Middle frontal gyrus (tissue), 1 donor: ENCODE results near the gene TSC2.

Source experiments
- DNase-seq: peaks from one replicate; pipeline ENCODE4 v3.0.0-alpha.2; 2015; ENCODE audit warnings: low spot score; ENCODE audit errors: extremely low spot score

TSC2 gene

DNA sequence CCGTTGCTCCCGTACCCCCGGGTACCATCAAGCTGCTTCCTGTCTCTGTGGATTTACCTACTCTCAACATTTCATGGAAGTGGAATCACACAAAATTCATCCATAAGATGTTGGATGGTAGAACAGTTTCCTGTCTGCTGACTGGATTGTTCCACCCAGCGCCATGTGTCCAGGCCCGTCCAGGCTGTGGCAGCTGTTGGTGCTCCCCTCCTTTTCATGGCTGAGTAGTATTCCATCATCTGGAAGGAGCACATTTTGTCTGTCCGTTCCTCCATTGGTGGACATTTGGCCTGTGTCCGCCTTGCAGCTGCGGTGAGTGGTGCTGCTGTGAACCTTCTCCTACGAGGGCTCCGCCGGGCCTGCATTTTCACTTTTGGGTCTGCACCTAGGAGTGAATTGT is 18.4 kb downstream of the TSC2 start:
- no peak for DNase-seq

DNA sequence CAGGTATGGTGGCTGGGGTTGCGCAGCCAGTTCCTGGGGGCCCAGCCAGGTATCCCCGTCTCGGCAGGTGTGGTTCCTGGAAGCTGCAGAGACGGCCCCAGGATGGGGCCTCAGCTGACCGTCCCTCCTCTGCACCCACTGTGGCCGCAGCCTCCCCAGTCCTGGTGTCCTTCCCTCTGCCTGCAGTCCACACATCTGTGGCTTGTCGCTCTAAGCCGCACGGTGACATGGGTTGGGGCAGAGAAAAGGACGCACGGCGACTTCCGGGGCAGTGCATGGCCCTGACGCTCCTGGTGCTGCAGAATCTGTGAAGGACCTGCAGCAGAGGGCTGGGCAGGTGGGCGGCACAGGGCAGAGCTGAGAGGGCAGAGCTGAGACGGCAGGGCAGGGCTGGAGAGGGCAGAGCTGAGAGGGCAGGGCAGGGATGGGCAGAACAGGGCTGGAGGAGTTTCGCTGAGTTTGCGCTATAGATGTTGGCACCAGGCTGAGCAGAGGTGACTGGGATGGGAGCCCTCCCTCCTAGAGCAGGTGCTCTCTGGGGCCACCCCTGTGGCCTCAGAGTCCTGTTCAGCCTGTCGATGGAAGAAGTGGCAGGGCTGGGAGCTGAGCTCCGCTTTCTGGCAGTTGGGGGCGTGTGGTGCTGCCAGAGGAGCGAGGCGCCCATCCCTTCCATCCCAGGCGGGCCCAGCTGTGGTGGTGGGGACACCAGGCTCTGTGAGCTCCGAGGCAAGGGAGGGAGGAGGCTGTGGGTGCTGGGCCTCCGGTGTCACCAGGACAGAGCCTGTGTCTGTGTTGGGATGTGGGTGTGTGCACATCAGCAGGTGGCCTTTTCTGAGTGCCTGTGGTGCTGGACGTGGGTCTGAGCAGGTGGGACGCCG is 23.0 kb downstream of the TSC2 start:
- DNase-seq: no peak

DNA sequence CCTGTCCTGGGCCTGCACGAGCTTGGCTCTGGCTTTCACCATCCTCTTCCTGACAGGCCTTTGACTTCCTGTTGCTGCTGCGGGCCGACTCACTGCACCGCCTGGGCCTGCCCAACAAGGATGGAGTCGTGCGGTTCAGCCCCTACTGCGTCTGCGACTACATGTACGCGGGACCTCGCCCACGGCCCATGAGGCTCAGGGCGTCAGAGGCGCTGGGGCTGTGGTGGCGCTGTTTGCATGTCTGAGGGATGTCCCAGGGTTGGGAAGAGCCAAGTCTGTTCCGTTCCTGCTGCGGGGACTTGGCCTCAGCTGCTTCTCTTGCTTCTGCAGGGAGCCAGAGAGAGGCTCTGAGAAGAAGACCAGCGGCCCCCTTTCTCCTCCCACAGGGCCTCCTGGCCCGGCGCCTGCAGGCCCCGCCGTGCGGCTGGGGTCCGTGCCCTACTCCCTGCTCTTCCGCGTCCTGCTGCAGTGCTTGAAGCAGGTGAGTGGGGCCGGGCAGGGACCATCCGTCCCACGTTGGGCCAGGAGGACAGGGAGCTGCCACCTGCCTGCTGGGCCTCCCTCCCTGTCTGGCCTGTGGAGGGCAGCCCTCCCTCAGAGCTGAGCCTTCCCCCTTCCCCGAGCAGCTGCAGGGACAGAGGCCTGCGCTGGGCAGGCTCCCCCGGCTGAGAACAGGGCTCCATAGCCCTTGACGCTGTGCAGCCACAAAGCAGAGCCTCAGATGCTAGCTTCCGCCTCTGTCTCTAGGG is 23.8 kb downstream of the TSC2 start:
- no peak for DNase-seq

DNA sequence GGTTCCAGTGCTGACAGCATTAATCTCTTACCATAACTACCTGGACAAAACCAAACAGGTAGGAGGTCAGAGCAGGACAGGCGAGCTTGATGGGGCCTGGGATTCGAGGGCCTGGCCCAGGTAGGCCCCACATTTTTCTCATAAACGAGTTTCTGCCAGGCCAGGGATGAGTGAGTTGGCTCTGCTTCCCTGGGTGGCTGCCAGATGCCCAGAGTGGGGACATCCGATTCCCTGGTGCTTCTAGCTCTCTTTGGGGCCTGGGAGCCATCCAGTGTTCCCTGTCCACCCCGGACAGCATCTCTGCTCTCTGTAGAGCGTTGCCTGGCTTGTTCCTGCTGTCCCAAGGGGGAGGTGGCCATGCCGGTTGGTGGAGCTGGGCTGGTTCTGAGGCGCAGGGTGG is 25.1 kb downstream of the TSC2 start:
- no peak for DNase-seq

DNA sequence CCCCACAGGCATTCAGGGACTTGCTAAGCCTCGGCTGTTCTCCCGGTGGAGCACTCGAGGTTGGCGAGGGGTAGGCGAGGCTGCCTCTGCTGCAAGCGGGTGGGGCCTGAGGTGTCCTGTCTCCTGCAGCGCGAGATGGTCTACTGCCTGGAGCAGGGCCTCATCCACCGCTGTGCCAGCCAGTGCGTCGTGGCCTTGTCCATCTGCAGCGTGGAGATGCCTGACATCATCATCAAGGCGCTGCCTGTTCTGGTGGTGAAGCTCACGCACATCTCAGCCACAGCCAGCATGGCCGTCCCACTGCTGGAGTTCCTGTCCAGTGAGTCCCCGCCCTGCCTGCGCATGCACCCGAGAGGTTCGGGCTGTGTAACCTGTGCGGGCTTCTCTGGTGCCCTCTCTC is 26.3 kb downstream of the TSC2 start:
- DNase-seq: no peak

DNA sequence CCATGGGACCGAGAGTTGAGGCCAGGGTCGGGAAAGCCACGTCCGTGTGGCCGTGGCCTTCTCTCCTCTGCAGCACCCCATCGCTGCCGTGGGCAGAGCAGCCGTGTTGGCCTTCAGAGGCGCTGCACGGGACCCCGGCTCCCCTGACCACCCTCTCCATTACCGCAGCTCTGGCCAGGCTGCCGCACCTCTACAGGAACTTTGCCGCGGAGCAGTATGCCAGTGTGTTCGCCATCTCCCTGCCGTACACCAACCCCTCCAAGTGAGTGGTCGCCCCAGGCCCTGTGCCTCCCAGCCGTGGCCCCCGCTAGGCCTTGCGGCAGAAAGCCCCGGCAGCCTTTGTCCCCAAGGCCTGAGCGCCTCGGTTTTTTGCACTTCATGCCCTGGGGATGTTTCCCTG is 27.8 kb downstream of the TSC2 start:
- DNase-seq: no peak

DNA sequence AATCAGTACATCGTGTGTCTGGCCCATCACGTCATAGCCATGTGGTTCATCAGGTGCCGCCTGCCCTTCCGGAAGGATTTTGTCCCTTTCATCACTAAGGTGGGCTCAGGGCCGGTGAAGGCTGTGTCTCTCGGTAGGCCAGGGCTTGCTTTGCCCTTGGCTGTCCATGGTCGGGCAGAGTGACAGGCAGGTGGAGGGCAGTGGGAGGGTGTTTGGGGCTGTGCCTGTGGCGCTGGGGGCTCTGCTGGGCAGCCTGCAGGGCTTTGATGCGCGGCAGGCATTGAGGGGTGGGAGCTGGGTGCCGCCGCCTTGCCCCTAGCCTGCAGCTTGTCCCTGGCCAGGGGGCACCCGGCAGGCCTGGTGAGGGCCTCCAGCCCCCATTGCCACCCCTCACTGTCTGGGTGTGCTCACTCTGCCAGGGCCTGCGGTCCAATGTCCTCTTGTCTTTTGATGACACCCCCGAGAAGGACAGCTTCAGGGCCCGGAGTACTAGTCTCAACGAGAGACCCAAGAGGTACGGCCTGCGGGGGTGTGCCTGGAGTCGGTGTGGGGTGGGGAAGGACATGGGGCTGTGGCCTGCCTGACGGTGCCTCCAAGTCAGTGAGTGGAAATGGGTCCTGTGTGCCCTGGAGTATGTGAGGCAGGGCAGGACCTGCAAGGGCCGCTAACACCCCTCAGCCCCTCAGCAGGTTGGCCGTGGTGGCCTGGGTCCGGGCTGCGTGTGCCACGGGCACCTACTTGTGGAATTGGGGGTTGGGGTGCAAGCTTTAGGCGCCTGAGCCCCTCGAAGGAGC is 28.5 kb downstream of the TSC2 start:
- no peak for DNase-seq

DNA sequence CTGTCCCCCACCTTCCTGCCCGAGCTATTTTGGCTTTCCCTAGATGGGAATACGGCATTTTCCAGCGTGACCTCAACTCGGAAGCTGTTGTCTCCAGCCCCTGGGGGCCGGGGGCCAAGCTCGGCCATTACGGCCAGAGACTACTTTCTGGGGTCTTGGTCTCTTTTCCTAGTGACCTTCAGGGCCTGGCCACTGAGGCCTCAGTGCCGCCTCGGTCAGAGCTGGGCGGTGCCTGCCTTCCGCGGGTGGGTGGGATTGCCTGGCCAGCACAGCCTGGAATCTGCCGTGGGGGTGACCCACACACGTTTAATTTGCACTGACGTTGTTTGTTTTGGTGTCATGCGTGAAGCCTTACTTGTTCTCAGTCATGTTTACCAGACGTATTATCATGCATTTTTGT is 29.2 kb downstream of the TSC2 start:
- DNase-seq: no peak

DNA sequence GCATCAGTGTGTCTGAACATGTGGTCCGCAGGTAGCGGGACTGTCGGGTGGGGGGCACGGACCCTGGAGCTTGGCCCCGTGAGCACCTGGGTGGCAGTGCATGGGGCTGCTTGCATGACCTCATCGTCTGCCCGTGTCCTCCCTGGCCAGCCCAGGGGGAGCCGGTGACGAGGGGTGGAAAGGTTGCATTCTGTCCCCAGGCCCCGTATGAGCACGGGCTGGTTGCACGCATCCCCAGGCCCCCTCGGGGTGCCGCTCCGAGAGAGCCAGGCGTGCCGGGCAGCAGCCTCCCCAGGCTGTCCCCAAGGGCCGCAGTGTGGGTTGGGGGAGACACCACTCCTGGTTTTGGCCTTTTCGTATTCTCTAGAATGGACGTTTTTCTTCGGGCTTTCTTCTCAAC is 29.9 kb downstream of the TSC2 start:
- DNase-seq: no peak

DNA sequence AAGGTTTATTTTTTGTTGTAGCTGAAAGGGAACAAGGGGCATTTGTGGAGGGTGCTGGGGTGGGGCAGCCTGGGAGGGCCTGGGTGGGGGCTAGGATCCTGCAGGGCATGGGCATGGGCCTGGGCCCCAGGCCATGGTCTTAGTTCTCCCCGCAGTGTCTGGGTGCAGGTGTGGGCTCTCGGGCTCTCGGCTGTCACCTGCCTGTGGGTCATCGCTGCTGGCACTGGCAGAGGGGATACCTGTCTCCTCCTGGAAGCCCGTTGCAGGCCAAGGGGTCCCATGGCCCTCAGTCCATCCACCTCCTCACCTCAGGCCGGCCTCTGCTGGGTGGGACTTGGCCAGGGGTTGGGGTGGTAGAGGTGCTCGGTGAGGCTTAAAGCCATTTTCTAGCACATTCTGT is 30.3 kb downstream of the TSC2 start:
- no peak for DNase-seq

DNA sequence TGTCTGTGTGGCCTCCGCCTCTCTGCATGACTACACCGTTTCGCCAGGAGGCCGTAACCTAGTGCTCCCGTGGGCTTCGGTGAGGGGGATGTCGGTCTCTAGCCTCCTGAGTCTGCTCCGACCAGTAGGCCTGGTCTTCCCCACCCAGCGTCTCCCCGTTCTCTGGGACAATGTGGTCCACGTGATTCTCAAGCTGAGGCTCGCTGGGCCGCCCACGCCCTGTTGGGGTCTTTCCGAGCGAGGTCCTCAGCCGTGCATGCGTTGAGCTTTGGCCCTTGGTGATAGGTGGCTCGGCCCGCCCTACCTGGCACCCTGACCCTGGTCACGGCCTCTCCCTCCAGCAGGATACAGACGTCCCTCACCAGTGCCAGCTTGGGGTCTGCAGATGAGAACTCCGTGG is 30.9 kb downstream of the TSC2 start:
- no peak for DNase-seq

DNA sequence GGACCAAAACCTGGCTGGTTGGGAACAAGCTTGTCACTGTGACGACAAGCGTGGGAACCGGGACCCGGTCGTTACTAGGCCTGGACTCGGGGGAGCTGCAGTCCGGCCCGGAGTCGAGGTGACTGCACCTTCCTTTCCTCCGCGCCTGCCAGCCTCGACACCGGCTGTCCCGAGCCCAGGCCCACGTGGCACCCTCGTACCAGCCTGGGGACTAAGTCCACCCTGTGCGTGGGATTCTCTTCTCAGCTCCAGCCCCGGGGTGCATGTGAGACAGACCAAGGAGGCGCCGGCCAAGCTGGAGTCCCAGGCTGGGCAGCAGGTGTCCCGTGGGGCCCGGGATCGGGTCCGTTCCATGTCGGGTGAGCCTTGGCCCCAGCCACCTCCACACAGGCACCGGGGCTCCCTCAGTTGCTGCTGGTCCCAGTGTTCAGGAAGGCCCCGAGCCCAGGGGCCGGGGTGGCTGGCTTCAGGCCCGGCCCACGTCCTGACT is 31.6 kb downstream of the TSC2 start:
- no peak for DNase-seq

DNA sequence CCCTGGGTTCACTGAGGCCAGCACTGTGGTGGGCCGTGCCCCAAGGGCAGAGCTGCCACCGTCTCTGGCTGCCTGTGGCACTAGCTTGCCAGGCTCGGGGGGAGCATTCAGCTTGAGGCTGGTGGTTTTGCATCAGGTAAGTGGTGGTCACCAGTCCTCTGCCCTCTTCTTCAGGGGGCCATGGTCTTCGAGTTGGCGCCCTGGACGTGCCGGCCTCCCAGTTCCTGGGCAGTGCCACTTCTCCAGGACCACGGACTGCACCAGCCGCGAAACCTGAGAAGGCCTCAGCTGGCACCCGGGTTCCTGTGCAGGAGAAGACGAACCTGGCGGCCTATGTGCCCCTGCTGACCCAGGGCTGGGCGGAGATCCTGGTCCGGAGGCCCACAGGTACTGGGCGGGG is 32.2 kb downstream of the TSC2 start:
- no peak for DNase-seq

DNA sequence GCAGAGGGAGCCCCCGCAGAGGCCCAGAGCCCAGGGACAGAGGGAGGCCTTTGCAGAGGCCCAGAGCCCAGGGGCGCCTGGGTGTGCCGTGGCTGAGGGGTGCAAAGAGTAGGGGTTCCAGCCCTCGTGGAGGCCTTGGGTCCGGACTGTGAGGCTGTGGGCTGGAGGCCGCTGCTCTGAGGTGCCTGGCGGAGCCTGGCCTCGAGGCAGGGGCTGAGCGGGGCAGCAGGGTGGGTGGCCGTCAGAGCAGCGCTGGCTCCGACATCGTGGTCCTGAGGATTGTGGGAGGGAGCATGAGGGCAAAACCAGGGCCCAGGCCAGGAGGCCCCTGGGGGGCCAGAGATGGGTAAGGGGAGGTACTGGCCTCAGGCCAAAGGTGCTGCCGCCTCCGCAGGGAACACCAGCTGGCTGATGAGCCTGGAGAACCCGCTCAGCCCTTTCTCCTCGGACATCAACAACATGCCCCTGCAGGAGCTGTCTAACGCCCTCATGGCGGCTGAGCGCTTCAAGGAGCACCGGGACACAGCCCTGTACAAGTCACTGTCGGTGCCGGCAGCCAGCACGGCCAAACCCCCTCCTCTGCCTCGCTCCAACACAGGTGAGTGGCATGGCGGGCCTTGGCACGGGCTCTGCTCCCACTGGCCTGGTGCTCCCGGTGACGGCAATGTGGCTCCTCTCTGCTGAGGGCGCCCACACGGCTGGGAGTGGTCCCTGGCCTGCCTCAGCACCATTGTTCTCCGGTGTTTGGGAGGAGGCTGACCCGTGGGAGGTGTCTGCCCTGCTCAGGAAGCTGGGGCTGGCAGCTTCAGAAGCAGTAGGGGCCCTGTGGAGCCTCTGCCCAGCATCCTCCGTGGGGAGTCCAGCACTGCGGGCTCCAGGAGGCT is 33.7 kb downstream of the TSC2 start:
- DNase-seq: no peak

DNA sequence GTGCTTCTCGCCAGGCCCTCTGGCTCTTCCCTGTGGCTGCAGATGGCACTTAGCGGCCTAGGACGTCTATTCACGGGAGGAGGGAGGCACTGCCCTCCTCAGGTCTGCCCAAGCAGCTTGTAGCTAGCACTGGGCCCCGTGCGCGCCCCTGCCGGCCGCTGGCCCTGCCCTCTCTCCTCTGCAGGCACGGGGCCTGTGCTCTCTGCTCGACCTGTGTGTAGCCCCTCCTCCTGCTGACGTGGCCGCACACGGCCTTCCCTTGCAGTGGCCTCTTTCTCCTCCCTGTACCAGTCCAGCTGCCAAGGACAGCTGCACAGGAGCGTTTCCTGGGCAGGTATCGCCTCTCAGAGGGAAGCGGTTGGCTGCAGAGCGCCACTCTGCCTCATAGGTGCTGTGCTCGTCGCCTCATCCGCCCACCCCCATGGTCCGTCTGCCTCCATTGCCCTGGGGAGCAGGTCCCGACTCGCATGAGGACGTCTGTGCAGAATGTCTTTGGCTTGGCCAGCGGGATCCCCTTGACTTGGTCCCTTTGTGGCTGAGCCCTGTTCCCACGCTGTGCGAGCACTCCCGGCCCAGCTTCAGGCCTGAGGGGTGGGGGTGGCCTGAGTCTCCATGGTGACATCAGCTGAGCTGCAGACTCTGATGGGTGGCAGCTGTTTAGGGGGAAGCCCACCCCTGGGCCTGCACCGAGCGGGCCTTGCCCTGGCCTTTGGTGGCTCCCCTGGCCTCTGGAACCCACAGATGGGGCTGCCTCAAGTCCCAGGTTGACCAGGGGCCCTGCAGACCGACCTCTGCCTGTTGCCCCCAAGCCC is 34.6 kb downstream of the TSC2 start:
- DNase-seq: no peak

DNA sequence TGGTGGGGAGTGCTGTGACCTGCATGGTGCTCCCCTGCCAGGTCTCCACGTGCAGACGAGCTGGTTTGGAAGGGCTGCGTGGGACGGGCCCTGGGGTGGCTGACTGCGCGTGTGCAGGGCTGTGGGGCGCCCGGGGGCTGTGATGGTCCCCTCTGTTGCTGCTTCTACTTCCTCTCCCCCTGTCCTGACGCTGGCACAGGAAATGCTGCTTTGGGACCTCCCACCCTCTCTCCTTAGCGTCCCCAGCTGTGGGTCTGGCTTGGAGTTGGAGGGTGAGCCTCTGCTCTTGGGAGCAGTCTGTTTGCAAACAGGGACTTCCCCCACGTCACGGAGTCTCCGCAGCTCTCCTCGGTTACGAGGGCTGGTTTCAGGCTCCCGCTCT is 35.2 kb downstream of the TSC2 start:
- no peak for DNase-seq

DNA sequence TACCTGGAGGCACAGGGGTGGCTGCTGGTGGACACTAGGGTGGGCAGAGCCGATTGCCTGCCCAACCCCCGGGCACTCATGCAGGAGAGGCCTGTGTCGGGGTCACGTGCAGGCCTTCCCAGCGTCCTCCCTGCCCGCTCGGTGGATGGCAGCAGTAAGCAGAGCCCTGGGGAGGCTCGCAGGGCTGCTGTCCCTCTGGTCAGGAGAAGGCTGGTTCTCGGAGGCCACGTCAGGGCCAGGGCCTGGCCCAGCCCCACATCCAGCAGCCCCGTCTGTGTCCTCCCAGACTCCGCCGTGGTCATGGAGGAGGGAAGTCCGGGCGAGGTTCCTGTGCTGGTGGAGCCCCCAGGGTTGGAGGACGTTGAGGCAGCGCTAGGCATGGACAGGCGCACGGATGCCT is 35.6 kb downstream of the TSC2 start:
- DNase-seq: no peak

DNA sequence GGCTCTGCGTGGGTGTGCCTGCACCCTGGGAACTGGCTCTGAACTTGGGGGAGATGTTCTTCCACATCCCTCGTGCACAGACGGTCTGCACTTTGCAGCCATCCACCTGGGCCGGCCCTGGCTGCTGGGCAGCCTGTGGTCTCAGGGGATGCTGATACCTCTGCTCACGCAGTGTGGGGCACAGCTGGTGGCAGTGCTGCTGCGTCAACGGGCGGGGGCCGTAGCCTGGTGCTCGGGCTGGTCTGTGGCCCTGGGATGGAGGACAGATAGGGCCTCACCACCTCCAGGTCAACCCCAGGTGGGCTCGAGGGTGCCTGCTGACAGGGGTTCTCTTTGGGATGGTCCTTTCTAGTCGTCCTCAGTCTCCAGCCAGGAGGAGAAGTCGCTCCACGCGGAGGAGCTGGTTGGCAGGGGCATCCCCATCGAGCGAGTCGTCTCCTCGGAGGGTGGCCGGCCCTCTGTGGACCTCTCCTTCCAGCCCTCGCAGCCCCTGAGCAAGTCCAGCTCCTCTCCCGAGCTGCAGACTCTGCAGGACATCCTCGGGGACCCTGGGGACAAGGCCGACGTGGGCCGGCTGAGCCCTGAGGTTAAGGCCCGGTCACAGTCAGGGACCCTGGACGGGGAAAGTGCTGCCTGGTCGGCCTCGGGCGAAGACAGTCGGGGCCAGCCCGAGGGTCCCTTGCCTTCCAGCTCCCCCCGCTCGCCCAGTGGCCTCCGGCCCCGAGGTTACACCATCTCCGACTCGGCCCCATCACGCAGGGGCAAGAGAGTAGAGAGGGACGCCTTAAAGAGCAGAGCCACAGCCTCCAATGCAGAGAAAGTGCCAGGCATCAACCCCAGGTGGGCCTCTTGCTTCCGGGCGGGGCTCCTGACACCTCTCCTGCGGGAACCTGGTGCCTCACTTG is 36.3 kb downstream of the TSC2 start:
- DNase-seq: no peak
